ENCODE data around the gene KCNQ4.

Gene KCNQ4

GRCh38 chr1:40845895-40846294 is 62.3 kb downstream of the KCNQ4 start:
- no peak for TF ChIP-seq CTCF (IDR thresholded peaks at IDR 0.05)
- Histone ChIP-seq H3K79me2 (no peaks in the 10 kb centered on the region), H3K36me3 (ENCODE audit: control insufficient read depth, insufficient read depth, low read length) (no peaks in the 10 kb centered on the region), H3K9ac (no peak overlapping the region), H3K4me3 (ENCODE audit: low read depth, low read length) (no peak overlapping the region), H3K27ac (no peak overlapping the region), H3K27me3 (ENCODE audit: control insufficient read depth, insufficient read depth, low read length) (no peaks in the 10 kb centered on the region), H3K9me3 (ENCODE audit: control insufficient read depth, low read length) (no peaks in the 10 kb centered on the region), H2AFZ (no peak overlapping the region), H3K4me1 (no peaks in the 10 kb centered on the region), H3K4me2 (ENCODE audit: low read length) (no peak overlapping the region)

GRCh38 chr1:40847023-40847745 is 63.6 kb downstream of the KCNQ4 start:
- Histone ChIP-seq H2AFZ (no peak overlapping the region), H3K4me2 (ENCODE audit: low read length) (no peak overlapping the region)
- TF ChIP-seq CTCF (IDR thresholded peaks at IDR 0.05) = no peak

GRCh38 chr1:40848530-40849189 is 65.1 kb downstream of the KCNQ4 start:
- no peaks in the 10 kb centered on the region for H3K79me2 ChIP-seq
- no peaks in the 10 kb centered on the region for H3K4me1 ChIP-seq
- no peak overlapping the region for H3K4me3 ChIP-seq (ENCODE audit: low read depth, low read length)
- H3K27me3 ChIP-seq (ENCODE audit: control insufficient read depth, insufficient read depth, low read length) = no peaks in the 10 kb centered on the region
- H3K36me3 ChIP-seq (ENCODE audit: control insufficient read depth, insufficient read depth, low read length) = no peaks in the 10 kb centered on the region
- H3K9me3 ChIP-seq (ENCODE audit: control insufficient read depth, low read length) = no peaks in the 10 kb centered on the region
- TF ChIP-seq CTCF (IDR thresholded peaks at IDR 0.05) = peak; percentile 68
- H3K9ac ChIP-seq = no peak overlapping the region
- H3K4me2 ChIP-seq (ENCODE audit: low read length) = no peak overlapping the region
- H2AFZ ChIP-seq = no peak overlapping the region
- no peak overlapping the region for H3K27ac ChIP-seq

More at GRCh38 chr1:40847023-40847745, 63.6 kb downstream of the KCNQ4 start:
- no peaks in the 10 kb centered on the region for H3K79me2 ChIP-seq
- no peak overlapping the region for H3K27ac ChIP-seq
- no peaks in the 10 kb centered on the region for H3K9me3 ChIP-seq (ENCODE audit: control insufficient read depth, low read length)
- H3K36me3 ChIP-seq (ENCODE audit: control insufficient read depth, insufficient read depth, low read length) = no peaks in the 10 kb centered on the region
- no peaks in the 10 kb centered on the region for H3K4me1 ChIP-seq
- H3K4me3 ChIP-seq (ENCODE audit: low read depth, low read length) = no peak overlapping the region
- H3K9ac ChIP-seq = no peak overlapping the region
- no peaks in the 10 kb centered on the region for H3K27me3 ChIP-seq (ENCODE audit: control insufficient read depth, insufficient read depth, low read length)

- no peaks in the 10 kb centered on the region for H3K36me3 ChIP-seq (ENCODE audit: control insufficient read depth, insufficient read depth, low read length)
- no peaks in the 10 kb centered on the region for H3K9me3 ChIP-seq (ENCODE audit: control insufficient read depth, low read length)
- H2AFZ ChIP-seq = peak overlapping the region; percentile 13
- H3K27ac ChIP-seq = no peak overlapping the region
- H3K4me2 ChIP-seq (ENCODE audit: low read length) = no peak overlapping the region
- no peaks in the 10 kb centered on the region for H3K27me3 ChIP-seq (ENCODE audit: control insufficient read depth, insufficient read depth, low read length)
- no peak overlapping the region for H3K9ac ChIP-seq
- H3K79me2 ChIP-seq = no peaks in the 10 kb centered on the region
- H3K4me3 ChIP-seq (ENCODE audit: low read depth, low read length) = no peak overlapping the region
- no peaks in the 10 kb centered on the region for H3K4me1 ChIP-seq
- peak; percentile 65 for TF ChIP-seq CTCF (IDR thresholded peaks at IDR 0.05)
Measured at GRCh38 chr1:40849801-40850592, 66.4 kb downstream of the KCNQ4 start.

All from parathyroid adenoma (tissue), 2 donors.